Loucy (cell line): ENCODE data around the gene RAB4A.

Source experiments
- CTCF ChIP-seq: fragments of 200-600 bp; sonication (generic); conservative IDR thresholded peaks from 2 replicates; pipeline ENCODE4 v1.5.1; 2014; ENCODE audit warnings: mild to moderate bottlenecking, antibody characterized with exemption, low read length
- EZH2phosphoT487 ChIP-seq: fragments of 200-600 bp; IDR thresholded peaks from 2 replicates; pipeline ENCODE4 v1.6.1; 2018; ENCODE audit warnings: antibody characterized with exemption, mild to moderate bottlenecking, moderate library complexity, borderline replicate concordance

DNA sequence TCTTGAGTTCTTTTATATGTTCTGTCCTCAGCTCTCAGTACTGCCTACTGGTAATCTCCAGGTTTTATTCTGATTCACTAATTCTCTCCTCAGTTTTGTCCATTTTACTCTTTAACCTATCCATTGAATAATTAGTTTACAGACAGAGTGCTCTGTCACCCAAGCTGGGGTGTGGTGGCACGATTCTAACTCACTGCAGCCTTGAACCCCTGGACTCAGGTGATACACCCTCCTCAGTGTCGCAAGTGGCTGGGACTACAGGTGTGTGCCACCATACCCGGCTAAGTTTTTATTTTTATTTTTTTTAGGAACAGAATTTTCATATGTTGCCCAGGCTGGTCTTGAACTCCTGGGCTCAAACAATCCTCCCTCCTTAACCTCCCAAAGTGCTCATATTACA lies 14.0 kb downstream of the RAB4A start:
- no peak for TF ChIP-seq CTCF
- no peak for TF ChIP-seq EZH2phosphoT487
